Measurements from ENCODE around the gene GALNT13.

Gene GALNT13

GRCh38 chr2:154229966-154230365 is 358.2 kb downstream of the GALNT13 start:
- DNase-seq, result no peak

GRCh38 chr2:154231021-154231420 is 359.3 kb downstream of the GALNT13 start:
- DNase-seq, result no peak

- DNase-seq, result no peak
Measured at GRCh38 chr2:154233231-154233630, 361.5 kb downstream of the GALNT13 start.

- DNase-seq, result no peak
Measured at GRCh38 chr2:154238252-154238651, 366.5 kb downstream of the GALNT13 start.

- DNase-seq, result no peak
Measured at GRCh38 chr2:154240316-154240715, 368.6 kb downstream of the GALNT13 start.

- DNase-seq, result no peak
Measured at GRCh38 chr2:154240921-154241379, 369.2 kb downstream of the GALNT13 start.

- DNase-seq, result no peak
Measured at GRCh38 chr2:154242687-154243086, 371.0 kb downstream of the GALNT13 start.

- no peak for DNase-seq
Measured at GRCh38 chr2:154243685-154244084, 372.0 kb downstream of the GALNT13 start.

GRCh38 chr2:154244932-154245331 is 373.2 kb downstream of the GALNT13 start:
- no peak for DNase-seq

GRCh38 chr2:154247503-154247902 is 375.8 kb downstream of the GALNT13 start:
- DNase-seq, result no peak

- DNase-seq, result no peak
Measured at GRCh38 chr2:154256136-154256535, 384.4 kb downstream of the GALNT13 start.

- DNase-seq, result no peak
Measured at GRCh38 chr2:154259030-154259429, 387.3 kb downstream of the GALNT13 start.

- DNase-seq, result no peak
Measured at GRCh38 chr2:154261473-154262027, 389.8 kb downstream of the GALNT13 start.

- DNase-seq, result no peak
Measured at GRCh38 chr2:154263206-154263605, 391.5 kb downstream of the GALNT13 start.

- DNase-seq, result no peak
Measured at GRCh38 chr2:154264024-154264423, 392.3 kb downstream of the GALNT13 start.

GRCh38 chr2:154267983-154268382 is 396.3 kb downstream of the GALNT13 start:
- DNase-seq, result no peak

GRCh38 chr2:154280543-154280942 is 408.8 kb downstream of the GALNT13 start:
- DNase-seq, result no peak

GRCh38 chr2:154289870-154290269 is 418.1 kb downstream of the GALNT13 start:
- no peak for DNase-seq

GRCh38 chr2:154291511-154291910 is 419.8 kb downstream of the GALNT13 start:
- DNase-seq, result no peak

GRCh38 chr2:154291927-154292326 is 420.2 kb downstream of the GALNT13 start:
- DNase-seq, result no peak

GRCh38 chr2:154293864-154294263 is 422.1 kb downstream of the GALNT13 start:
- DNase-seq, result no peak

GRCh38 chr2:154306266-154306970 is 434.7 kb downstream of the GALNT13 start:
- DNase-seq, result no peak

GRCh38 chr2:154307007-154307406 is 435.3 kb downstream of the GALNT13 start:
- no peak for DNase-seq

- no peak for DNase-seq
Measured at GRCh38 chr2:154324601-154325000, 452.9 kb downstream of the GALNT13 start.

GRCh38 chr2:154329510-154329909 is 457.8 kb downstream of the GALNT13 start:
- DNase-seq, result no peak

Data from NCI-H774 (cell line).